SW480 (cell line): ENCODE measurements around the gene ALKBH7.
"Not testable (repeated sequence)": the region's sequence is repeated elsewhere in the genome, so short reads cannot be mapped to it uniquely, and the experiment has no call there.

Experiments used
- DNase-seq: peaks from one replicate; pipeline ENCODE4 v3.0.0-alpha.2; 2016; ENCODE audit warnings: low spot score

Gene ALKBH7

GRCh38 chr19:6373096-6373812, 660 bp downstream of the ALKBH7 start:
- DNase-seq: peak; percentile 94

DNA sequence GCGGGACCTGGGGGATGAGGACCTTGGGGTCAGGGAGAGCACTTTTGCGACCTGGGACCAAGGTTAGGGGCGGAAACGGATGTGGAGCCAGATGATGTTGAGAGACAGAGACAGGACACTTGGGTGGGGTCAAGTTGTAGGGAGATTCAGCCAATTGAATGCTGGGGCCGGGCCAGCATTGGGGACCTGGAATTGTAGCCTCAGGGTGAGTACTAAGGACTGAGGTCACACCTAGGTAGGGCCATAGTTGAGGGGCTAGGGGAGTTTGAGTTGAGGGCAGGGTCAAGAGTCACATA, 1.2 kb downstream of the ALKBH7 start:
- DNase-seq: no peak

DNA sequence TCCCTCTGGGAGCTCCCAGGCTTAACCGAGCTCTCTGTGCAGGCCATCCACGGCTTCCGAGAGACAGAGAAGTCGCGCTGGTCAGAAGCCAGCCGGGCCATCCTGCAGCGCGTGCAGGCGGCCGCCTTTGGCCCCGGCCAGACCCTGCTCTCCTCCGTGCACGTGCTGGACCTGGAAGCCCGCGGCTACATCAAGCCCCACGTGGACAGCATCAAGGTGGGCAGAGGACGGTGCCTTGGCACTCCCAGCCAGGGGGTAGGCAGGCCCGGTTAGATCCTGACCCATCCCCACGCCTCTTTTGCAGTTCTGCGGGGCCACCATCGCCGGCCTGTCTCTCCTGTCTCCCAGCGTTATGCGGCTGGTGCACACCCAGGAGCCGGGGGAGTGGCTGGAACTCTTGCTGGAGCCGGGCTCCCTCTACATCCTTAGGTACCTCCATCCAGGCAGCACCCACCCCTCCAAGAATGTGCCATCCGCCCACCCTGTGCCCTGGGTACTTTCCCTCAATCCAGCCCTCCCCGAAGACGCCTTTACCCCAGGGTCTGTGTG, 1.6 kb downstream of the ALKBH7 start:
- no peak for DNase-seq

GRCh38 chr19:6374711-6375410, 2.3 kb downstream of the ALKBH7 start:
- DNase-seq: no peak

GRCh38 chr19:6375411-6376010, 2.9 kb downstream of the ALKBH7 start, which contains the start of gene PSPN:
Gene PSPN (minus strand): TSS chr19:6375933. CDS start chr19:6375849, 84 bp downstream.
- DNase-seq: no peak

- DNase-seq: no peak
Observed at GRCh38 chr19:6376512-6377190, 4.1 kb downstream of the ALKBH7 start.

DNA sequence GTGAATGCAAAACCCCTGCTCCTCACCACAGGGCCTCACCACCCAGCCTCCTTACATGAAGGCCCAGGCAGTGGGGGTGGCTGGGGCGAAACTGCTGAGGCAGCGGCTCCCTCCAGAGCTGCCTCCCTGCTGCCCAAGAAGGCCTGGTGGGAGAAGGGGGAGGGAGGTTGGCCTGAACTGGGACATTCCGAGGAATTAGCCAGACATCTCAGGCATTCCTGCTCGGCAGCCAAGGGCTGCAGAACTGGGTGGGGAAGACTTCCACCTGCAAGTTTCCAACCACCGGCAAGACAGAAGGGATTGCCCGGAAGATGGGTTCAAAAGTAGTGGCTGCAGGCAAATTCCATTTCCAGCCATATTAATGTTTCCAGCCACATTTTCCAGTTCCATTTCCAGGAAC, 5.4 kb downstream of the ALKBH7 start:
- DNase-seq: no peak

- no peak for DNase-seq
Observed at GRCh38 chr19:6378486-6378885, 5.9 kb downstream of the ALKBH7 start.

DNA sequence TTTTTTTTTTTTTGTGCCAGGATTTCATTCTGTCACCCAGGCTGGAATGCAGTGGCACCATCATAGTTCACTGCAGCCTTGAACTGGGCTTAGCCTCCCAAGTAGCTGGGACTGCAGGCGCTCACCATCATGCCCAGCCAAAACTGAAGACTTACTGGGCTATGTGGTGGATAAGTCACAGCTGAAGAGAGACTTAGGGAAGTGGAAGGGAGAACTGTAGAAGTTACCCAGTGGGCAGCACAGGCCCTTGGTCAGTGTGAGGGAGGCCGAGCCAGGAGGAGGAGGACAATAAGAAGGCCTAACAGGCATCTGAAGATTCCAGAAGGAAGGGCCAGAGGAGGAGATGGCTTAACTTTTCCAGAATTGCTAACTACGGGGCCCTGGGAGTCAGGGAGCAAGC, 7.2 kb downstream of the ALKBH7 start:
- DNase-seq: no peak

- no peak for DNase-seq
Observed at GRCh38 chr19:6381030-6381750, 8.6 kb downstream of the ALKBH7 start.

DNA sequence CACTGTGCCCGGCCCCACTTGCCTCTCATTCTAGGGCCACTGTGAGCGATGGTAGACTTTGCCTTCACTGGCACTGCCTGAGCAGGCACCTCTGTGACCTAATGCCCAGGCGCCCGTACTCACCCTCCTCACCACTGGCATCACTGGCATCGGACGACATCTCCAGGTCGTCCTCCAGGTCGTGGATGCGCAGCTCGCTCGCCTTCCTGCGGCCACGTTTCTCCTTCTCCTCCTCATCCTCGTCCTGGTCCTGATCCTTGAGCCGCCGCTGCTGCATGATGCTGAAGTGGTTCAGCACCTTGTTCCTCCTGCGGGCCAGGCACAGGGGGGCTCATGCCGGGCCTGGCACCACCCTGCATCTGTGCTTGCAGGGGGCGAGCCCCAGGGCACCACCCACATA, 10.6 kb downstream of the ALKBH7 start:
- DNase-seq: no peak

DNA sequence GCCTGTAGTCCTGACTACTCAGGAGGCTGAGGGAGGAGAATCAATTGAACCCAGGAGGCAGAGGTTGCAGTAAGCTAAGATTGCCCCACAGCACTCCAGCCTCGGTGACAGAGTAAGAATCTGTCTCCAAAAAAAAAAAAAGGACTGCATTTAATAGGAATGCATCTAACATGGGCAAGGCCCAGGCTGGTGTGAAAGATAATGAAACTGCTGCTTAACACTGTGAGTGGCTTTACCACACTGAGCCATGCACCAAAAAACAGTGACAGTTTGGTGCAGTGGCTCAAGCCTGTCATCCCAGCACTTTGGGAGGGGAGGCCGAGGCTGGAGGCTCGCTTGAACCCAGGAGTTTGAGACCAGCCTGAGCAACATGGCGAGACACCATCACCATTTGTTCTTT, 11.8 kb downstream of the ALKBH7 start:
- DNase-seq: no peak

DNA sequence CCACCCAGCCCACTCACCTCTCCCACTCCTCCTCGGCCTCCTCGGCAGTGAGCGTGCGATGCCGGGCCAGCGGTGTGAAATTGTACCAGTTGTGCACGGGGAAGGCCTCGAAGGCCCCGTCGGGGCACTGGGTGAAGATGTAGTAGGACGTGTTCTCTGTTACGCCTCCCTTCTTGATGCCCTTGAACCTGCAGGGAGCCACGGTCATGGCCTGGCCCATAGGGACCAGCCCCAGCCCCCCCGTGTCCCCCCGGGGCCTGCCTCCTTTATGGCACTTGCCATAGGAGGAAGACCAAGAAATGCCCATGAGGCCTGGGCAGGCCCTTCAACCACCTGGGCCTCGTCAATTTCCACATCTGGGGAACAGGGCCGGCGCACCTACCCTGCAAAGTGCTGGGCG, 14.8 kb downstream of the ALKBH7 start:
- no peak for DNase-seq

DNA sequence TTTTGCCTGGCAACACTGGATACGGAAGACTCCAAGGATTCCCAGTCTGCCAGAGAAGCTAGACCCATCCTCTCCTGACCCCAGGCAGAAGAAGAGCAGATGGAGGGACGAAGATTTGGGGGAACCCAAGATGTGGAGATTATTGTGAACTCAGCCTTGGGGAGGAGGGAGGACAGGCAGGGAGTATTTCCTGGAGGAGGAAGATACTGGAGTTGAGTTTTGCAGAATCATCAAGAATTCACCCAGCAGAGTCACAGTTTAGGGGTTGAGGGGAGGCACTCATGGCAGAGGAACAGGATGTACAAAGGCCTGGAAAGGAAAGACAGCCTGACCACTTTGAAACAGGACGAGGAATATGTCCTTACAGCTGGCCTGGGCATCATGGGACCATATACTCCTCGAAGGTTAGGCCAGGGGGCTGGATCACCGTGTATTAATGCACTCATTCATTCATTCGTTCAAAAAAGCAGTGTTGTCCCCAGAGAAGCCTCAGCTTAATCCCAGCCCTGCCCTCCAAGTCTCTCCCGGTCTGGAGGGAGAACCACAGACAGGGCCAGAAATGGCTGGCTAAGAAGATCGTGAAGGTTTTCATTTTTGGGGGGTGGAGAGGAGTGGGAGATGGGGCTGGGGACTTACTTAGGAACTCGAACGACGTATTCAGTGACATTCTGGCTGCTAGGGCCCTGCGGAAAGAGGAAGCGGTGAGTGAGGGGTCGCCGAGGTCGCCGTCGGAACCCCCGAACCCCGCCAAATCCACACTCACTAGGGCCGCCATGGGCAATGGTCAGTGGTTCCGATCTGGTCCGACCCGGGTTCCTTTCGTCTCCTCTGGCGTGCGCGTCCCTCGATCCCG, 19.9 kb downstream of the ALKBH7 start:
- DNase-seq: no peak

- DNase-seq: peak; percentile 83
Observed at GRCh38 chr19:6393074-6393982, 20.7 kb downstream of the ALKBH7 start, which contains the start of gene GTF2F1. Gene GTF2F1 (minus strand): TSS chr19:6393164. CDS start chr19:6392995, 169 bp downstream.

DNA sequence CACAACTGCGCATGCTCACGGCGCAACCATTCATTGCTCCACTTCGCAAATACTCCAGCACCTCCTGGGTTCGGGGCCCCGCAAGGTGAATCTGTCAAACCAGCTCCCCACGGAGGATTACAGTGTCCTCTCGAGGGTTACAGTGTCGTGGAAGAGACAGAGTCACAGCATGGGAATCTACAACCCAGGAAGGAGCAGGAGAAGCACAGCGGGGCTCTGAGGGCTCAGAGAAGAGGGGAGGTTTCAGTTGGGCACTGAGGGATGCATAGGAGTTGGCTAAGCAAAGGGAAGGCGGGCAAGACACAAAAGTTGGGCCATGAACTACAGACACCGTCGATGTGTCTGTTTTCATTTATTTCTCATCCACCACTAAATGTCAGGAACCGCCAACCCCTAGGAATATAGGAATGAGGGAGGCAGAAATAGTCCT, 21.4 kb downstream of the ALKBH7 start:
- DNase-seq: no peak

GRCh38 chr19:6394831-6395230, 22.2 kb downstream of the ALKBH7 start:
- DNase-seq: no peak

- no peak for DNase-seq
Observed at GRCh38 chr19:6396305-6396704, 23.7 kb downstream of the ALKBH7 start.

DNA sequence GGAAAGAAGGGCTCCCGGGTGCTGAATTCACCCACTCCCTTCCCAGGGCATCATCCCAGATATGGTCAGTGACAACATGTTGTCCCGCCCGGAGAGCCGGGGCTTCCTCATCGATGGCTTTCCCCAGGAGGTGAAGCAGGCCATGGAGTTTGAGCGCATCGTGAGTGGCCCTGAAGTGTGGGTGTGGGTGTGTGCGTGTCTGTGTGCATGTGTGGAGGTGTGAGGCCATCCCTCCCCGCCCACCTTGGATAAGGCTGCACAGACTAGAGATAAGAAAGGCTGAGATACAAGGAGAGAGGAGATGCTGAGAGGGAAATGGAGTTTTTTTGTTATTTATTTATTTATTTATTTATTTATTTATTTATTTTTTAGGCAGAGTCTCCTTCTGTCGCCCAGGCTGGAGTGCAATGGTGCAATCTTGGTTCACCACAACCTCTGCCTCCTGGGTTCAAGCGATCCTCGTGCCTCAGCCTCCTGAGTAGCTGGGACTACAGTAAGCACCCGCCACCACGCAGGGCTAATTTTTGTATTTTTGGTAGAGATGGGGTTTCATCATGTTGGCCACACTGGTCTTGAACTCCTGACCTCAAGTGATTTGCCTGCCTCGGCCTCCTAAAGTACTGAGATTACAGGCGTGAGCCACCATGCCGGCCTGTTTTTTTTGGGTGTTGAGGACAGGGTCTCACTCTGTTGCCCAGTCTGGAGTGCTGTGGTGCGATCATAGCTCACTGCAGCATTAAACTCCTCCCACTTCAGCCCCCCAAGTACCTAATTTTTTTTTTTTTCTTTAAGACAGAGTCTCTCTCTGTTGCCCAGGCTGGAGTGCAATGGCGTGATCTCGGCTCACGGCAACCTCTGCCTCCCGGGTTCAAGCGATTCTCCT, 27.7 kb downstream of the ALKBH7 start:
- DNase-seq: not testable (repeated sequence)
